Endothelial cell (in vitro differentiated cells): ENCODE measurements around the gene UBAC1. TPM values are rescaled to one million over a fixed set of nuclear protein-coding genes. Genes with fewer than 3 reads are reported as not detected.

Source experiments
- DNase-seq: peaks from one replicate; pipeline ENCODE4 v3.0.0; 2021; ENCODE audit warnings: low spot score
- H3K27ac Mint-ChIP-seq: one replicate; pipeline ENCODE4 v1.8.0; 2021; ENCODE audit warnings: mixed read lengths, inconsistent platforms; ENCODE audit not compliant: unreplicated experiment
- H3K27me3 Mint-ChIP-seq: one replicate; pipeline ENCODE4 v1.8.0; 2021; ENCODE audit warnings: mild to moderate bottlenecking, moderate library complexity, mixed read lengths, inconsistent platforms; ENCODE audit not compliant: unreplicated experiment
- H3K36me3 Mint-ChIP-seq: one replicate; pipeline ENCODE4 v1.8.0; 2021; ENCODE audit warnings: mild to moderate bottlenecking, low read depth, mixed read lengths, inconsistent platforms; ENCODE audit not compliant: unreplicated experiment
- H3K4me1 Mint-ChIP-seq: one replicate; pipeline ENCODE4 v1.8.0; 2021; ENCODE audit warnings: mild to moderate bottlenecking, mixed read lengths, inconsistent platforms; ENCODE audit not compliant: unreplicated experiment
- H3K4me3 Mint-ChIP-seq: one replicate; pipeline ENCODE4 v1.8.0; 2021; ENCODE audit warnings: mild to moderate bottlenecking, mixed read lengths, inconsistent platforms; ENCODE audit not compliant: unreplicated experiment
- H3K9me3 Mint-ChIP-seq: one replicate; pipeline ENCODE4 v1.8.0; 2021; ENCODE audit warnings: mixed read lengths, inconsistent platforms; ENCODE audit not compliant: unreplicated experiment
- CTCF ChIP-seq: fragments of 200-600 bp; sonication (generic); IDR thresholded peaks from one replicate; pipeline ENCODE4 v1.5.0; 2021; ENCODE audit warnings: antibody characterized with exemption; ENCODE audit not compliant: unreplicated experiment
- total RNA-seq: library from RNA; stranded (reverse); fragmentation: NEBNext Ultra II Directional; extraction: Animal tissue kit (Norgen Biotek cat#: 25700); gene quantifications from one replicate; pipeline ENCODE4 v1.2.1, GENCODE V29; 2021; ENCODE audit not compliant: unreplicated experiment

The UBAC1 gene
- total RNA-seq, 1 donor from 2014 or later, result 46.8 TPM

- H3K27ac Mint-ChIP-seq, result no peak overlapping the region
- H3K36me3 Mint-ChIP-seq, result no peaks in the 10 kb centered on the region
- H3K27me3 Mint-ChIP-seq, result no peaks in the 10 kb centered on the region
- DNase-seq, result no peak
- TF ChIP-seq CTCF, result no peak
- H3K4me1 Mint-ChIP-seq, result no peaks in the 10 kb centered on the region
- H3K9me3 Mint-ChIP-seq, result no peaks in the 10 kb centered on the region
- H3K4me3 Mint-ChIP-seq, result no peak overlapping the region
Measured at GRCh38 chr9:135983208-135984071, 22.3 kb upstream of the UBAC1 start.

- Mint-ChIP-seq H3K4me3 (no peak overlapping the region), H3K27me3 (no peaks in the 10 kb centered on the region), H3K9me3 (no peaks in the 10 kb centered on the region), H3K27ac (no peak overlapping the region), H3K4me1 (no peaks in the 10 kb centered on the region), H3K36me3 (no peaks in the 10 kb centered on the region)
- no peak for TF ChIP-seq CTCF
- no peak for DNase-seq
Measured at GRCh38 chr9:135982499-135983207, 21.5 kb upstream of the UBAC1 start.

GRCh38 chr9:135980926-135981630 is 19.9 kb upstream of the UBAC1 start:
- no peak for TF ChIP-seq CTCF
- Mint-ChIP-seq H3K36me3 (no peaks in the 10 kb centered on the region), H3K4me1 (no peaks in the 10 kb centered on the region), H3K4me3 (no peak overlapping the region), H3K27me3 (peaks cover 1% of the 10 kb centered on the region), H3K9me3 (no peaks in the 10 kb centered on the region), H3K27ac (no peak overlapping the region)
- DNase-seq, result no peak

GRCh38 chr9:135979547-135980166 is 18.5 kb upstream of the UBAC1 start:
- DNase-seq, result no peak
- Mint-ChIP-seq H3K9me3 (no peaks in the 10 kb centered on the region), H3K36me3 (no peaks in the 10 kb centered on the region), H3K4me1 (no peaks in the 10 kb centered on the region), H3K27me3 (peaks cover 1% of the 10 kb centered on the region), H3K4me3 (no peak overlapping the region), H3K27ac (no peak overlapping the region)
- TF ChIP-seq CTCF, result no peak
